Measurements from ENCODE around the gene NEDD8. TPM values are rescaled to one million over a fixed set of nuclear protein-coding genes. Genes with fewer than 3 reads are reported as not detected.
A peak's percentile ranks its signal among the peaks of the same experiment; 100 is the strongest.

The NEDD8 gene
- total RNA-seq, 1 donor: 136 TPM

DNA sequence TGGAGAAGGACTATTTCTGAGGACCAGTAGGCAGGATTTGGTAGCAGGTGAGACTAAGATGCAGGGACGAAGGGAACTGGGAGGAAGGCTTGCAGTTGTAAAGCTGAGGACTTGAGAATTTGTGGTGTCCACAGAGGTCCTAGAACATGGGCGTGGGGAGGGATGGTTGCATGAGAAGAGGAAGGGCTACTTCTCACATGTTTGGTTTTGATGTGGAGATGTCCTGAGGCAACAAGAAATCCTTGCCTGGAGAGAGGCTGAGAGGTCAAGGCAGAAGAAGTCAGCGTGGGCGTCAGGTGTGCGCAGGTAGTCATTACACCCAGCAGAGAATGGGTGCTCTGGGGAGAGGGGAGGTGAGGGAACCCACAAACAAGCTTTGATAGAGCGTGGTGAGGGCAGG lies 44.9 kb upstream of the NEDD8 start:
- no peak for DNase-seq (ENCODE audit: low read depth)
- TF ChIP-seq, protein P1, sequence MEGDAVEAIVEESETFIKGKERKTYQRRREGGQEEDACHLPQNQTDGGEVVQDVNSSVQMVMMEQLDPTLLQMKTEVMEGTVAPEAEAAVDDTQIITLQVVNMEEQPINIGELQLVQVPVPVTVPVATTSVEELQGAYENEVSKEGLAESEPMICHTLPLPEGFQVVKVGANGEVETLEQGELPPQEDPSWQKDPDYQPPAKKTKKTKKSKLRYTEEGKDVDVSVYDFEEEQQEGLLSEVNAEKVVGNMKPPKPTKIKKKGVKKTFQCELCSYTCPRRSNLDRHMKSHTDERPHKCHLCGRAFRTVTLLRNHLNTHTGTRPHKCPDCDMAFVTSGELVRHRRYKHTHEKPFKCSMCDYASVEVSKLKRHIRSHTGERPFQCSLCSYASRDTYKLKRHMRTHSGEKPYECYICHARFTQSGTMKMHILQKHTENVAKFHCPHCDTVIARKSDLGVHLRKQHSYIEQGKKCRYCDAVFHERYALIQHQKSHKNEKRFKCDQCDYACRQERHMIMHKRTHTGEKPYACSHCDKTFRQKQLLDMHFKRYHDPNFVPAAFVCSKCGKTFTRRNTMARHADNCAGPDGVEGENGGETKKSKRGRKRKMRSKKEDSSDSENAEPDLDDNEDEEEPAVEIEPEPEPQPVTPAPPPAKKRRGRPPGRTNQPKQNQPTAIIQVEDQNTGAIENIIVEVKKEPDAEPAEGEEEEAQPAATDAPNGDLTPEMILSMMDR (IDR thresholded peaks at IDR 0.05; ENCODE audit: insufficient read depth, low read length): no peak
- no peak overlapping the region for H3K4me3 ChIP-seq (ENCODE audit: low read depth, low read length)

DNA sequence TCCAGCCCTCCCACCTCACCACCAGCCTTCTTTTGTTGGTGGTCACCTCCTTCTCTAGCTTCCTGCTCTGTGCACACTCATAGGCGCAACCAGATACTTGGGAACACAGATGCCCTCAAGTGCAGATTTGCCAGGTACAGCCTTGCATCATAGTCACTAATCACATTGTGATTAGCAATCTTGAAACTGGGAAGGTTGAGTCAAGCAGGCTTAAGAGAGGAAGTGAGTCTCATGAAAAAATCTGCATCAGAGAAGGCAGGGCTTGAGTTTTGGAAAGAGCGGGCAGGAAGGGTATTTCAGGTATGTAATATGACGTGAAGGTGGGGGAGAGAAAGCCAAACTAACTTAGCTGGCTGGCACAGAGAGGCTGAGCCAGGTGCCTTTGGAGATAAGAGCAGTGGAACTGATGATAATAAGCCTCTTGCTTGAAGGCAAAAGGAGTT lies 42.0 kb upstream of the NEDD8 start:
- DNase-seq (ENCODE audit: low read depth): no peak
- no peak overlapping the region for H3K4me3 ChIP-seq (ENCODE audit: low read depth, low read length)
- TF ChIP-seq, protein P1 (IDR thresholded peaks at IDR 0.05; ENCODE audit: insufficient read depth, low read length): no peak

DNA sequence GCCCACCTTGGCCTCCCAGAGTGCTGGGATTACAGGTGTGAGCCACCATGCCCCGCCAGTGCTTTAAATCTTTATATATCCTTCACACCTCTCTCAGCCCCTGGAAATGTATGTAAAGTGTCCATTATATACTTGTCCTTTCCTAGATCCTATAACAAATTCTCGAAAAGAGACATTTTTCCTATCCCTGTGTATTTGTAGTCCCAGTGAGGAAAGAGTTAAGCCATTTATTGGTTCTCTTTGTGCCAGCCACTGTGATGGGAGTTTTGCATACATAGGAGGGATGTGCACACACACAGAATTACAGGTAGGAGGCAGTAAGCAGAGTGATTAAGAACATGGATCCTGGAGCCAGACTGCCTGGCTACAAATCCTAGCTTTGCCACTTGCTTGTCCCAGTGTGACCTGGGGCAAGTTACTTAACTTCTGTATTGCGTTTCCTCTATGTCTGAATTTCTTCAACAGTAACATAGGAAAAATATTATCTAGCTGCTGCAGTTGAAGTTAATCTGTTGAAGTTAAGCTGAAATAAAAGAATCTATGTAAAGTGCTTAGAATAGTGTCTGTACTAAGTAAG lies 41.3 kb upstream of the NEDD8 start:
- TF ChIP-seq, protein P1 (IDR thresholded peaks at IDR 0.05; ENCODE audit: insufficient read depth, low read length): no peak
- no peak overlapping the region for H3K4me3 ChIP-seq (ENCODE audit: low read depth, low read length)
- DNase-seq (ENCODE audit: low read depth): no peak

DNA sequence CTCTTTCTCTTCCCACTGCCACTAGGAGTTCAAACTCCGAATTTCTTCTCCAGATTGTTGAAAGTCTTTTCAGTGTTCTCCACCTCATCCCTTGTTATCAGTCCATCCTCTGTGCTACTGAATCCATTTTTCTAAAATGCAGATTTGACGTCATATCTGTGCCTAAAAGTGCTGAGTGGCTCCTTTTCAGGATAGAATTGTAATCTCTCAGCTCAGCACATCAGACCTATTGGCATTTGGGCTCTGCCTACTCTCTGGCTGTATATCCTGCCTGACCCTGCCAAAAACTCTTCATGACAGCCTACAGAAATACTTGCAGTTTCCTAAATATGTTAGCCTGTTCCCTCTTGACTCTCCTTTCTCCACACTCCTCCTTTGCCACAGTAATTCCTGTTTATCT lies 40.3 kb upstream of the NEDD8 start:
- TF ChIP-seq, protein P1 (IDR thresholded peaks at IDR 0.05; ENCODE audit: insufficient read depth, low read length): no peak
- DNase-seq (ENCODE audit: low read depth): no peak
- H3K4me3 ChIP-seq (ENCODE audit: low read depth, low read length): no peak overlapping the region

DNA sequence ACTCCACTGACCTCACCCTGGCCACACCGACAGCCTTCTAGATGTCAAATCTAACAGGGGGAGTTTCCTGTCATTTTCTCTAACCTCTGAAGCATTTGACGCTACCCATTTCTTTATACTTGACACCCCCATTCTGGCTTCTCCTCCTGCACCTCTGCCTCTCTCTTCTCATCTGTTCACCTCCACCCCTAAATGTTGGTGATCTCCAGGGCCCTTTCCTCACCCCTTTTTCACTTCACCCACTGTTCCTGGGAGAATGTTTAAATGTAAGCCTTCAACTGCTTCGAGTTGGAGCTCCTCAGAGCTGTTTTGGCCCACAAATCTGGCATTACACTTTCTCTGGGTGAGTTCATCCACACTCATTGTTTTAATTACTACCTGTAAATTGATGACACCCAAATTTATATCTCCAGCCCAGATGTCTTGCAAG lies 39.7 kb upstream of the NEDD8 start:
- H3K4me3 ChIP-seq (ENCODE audit: low read depth, low read length): peak overlapping the region; percentile 97
- TF ChIP-seq, protein P1 (IDR thresholded peaks at IDR 0.05; ENCODE audit: insufficient read depth, low read length): no peak
- no peak for DNase-seq (ENCODE audit: low read depth)

DNA sequence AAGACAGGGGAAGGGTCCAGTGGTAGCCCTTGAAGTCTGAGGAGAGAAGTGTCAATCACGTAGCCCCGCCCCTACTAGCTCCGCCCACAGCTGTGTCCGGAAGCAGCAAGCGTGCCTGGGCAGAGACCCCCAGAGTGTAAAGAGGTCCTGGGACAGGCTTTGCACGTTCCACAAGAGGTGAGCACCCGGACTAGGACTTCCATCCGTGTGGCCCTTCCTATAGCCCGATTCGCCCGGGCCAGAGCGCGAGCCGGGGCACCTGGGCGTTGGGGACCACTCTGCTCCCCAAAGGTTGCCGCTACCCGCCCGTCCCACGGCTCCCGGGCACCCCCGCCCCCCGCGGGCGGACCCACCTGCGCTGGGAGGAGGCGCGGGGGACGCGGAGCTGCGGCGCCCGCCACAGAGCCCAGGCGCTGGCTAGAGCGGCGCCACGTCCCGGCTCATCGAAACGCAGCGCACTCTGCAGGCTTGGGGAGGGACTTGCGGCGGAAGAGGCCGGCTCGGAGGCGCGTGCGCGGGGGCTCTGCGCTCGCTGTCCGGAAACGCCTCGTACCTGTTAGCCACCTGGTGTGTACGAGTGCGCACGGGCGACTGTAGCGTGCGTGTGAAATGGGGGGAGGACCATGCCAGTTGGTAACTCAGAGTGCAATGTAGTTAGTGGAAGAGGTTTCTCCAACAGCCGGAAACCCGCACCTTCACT lies 39.1 kb upstream of the NEDD8 start, which contains the start of gene RABGGTA:
RABGGTA (minus strand) TSS at position 464 of the 700 bp plus-strand sequence. CDS start 482 bp downstream, outside the sequence.
- TF ChIP-seq, protein P1 (IDR thresholded peaks at IDR 0.05; ENCODE audit: insufficient read depth, low read length): peak; percentile 73
- H3K4me3 ChIP-seq (ENCODE audit: low read depth, low read length): peak within 1 kb of the TSS; percentile 97
- peak; percentile 85 for DNase-seq (ENCODE audit: low read depth)
